ENCODE data around the gene TCF12. TPM values are rescaled to one million over a fixed set of nuclear protein-coding genes. Genes with fewer than 3 reads are reported as not detected.

TCF12 gene
- polyA plus RNA-seq, result 1 to 10 TPM; 6.8 to 9.5 TPM

- 0 to 1% methylated on average over 86 to 97 of the region's 97 CpGs for WGBS, 2 donors
- H3K4me1 ChIP-seq (ENCODE audit: control insufficient read depth in 2 of 2, insufficient read depth in 2 of 2, low read length in 1 of 2), result no peaks in the 10 kb centered on the region
These were observed at the start of gene TCF12 for GRCh38 chr15:56918046-56918938. Gene TCF12 (plus strand): TSS chr15:56918644. CDS start chr15:56919914, 1,270 bp downstream.

GRCh38 chr15:56869573-56869972 is 48.9 kb upstream of the TCF12 start:
- WGBS, 2 donors, result 65 to 72% methylated on average over 3 of the region's 3 CpGs

More at GRCh38 chr15:56918046-56918938, at the start of gene TCF12:
- Histone ChIP-seq H3K36me3 (ENCODE audit: control insufficient read depth in 2 of 2, insufficient read depth in 2 of 2, low read length in 1 of 2) (no peaks in the 10 kb centered on the region), H3K4me3 (ENCODE audit: low read depth in 1 of 2, low read length in 2 of 2) (peak within 1 kb of the TSS; percentile 92 to 93), H3K27me3 (ENCODE audit: control insufficient read depth in 1 of 2, insufficient read depth in 2 of 2, low read length in 2 of 2) (no peaks in the 10 kb centered on the region), H3K9me3 (ENCODE audit: control insufficient read depth in 2 of 2, insufficient read depth in 1 of 2, low read depth in 1 of 2, low read length in 1 of 2) (no peaks in the 10 kb centered on the region), H3K27ac (ENCODE audit: low read depth in 2 of 2, low read length in 1 of 2) (peak within 1 kb of the TSS; percentile 93 to 98)

GRCh38 chr15:56871185-56871584 is 47.3 kb upstream of the TCF12 start:
- 45 to 50% methylated on average over 1 of the region's 1 CpG for WGBS, 2 donors
- Histone ChIP-seq H3K4me3 (ENCODE audit: low read depth in 1 of 2, low read length in 2 of 2) (no peak overlapping the region), H3K27ac (ENCODE audit: low read depth in 2 of 2, low read length in 1 of 2) (no peak overlapping the region), H3K36me3 (ENCODE audit: control insufficient read depth in 2 of 2, insufficient read depth in 2 of 2, low read length in 1 of 2) (no peaks in the 10 kb centered on the region), H3K9me3 (ENCODE audit: control insufficient read depth in 2 of 2, insufficient read depth in 1 of 2, low read depth in 1 of 2, low read length in 1 of 2) (no peaks in the 10 kb centered on the region), H3K27me3 (ENCODE audit: control insufficient read depth in 1 of 2, insufficient read depth in 2 of 2, low read length in 2 of 2) (no peaks in the 10 kb centered on the region), H3K4me1 (ENCODE audit: control insufficient read depth in 2 of 2, insufficient read depth in 2 of 2, low read length in 1 of 2) (no peaks in the 10 kb centered on the region)

More at GRCh38 chr15:56869573-56869972, 48.9 kb upstream of the TCF12 start:
- Histone ChIP-seq H3K27ac (ENCODE audit: low read depth in 2 of 2, low read length in 1 of 2) (no peak overlapping the region), H3K4me3 (ENCODE audit: low read depth in 1 of 2, low read length in 2 of 2) (no peak overlapping the region), H3K4me1 (ENCODE audit: control insufficient read depth in 2 of 2, insufficient read depth in 2 of 2, low read length in 1 of 2) (no peaks in the 10 kb centered on the region), H3K27me3 (ENCODE audit: control insufficient read depth in 1 of 2, insufficient read depth in 2 of 2, low read length in 2 of 2) (no peaks in the 10 kb centered on the region), H3K36me3 (ENCODE audit: control insufficient read depth in 2 of 2, insufficient read depth in 2 of 2, low read length in 1 of 2) (no peaks in the 10 kb centered on the region), H3K9me3 (ENCODE audit: control insufficient read depth in 2 of 2, insufficient read depth in 1 of 2, low read depth in 1 of 2, low read length in 1 of 2) (no peaks in the 10 kb centered on the region)

GRCh38 chr15:56871867-56872266 is 46.6 kb upstream of the TCF12 start:
- no peak overlapping the region for H3K27ac ChIP-seq (ENCODE audit: low read depth in 2 of 2, low read length in 1 of 2)
- no peaks in the 10 kb centered on the region for H3K27me3 ChIP-seq (ENCODE audit: control insufficient read depth in 1 of 2, insufficient read depth in 2 of 2, low read length in 2 of 2)
- H3K4me1 ChIP-seq (ENCODE audit: control insufficient read depth in 2 of 2, insufficient read depth in 2 of 2, low read length in 1 of 2), result no peaks in the 10 kb centered on the region
- 71 to 73% methylated on average over 4 of the region's 4 CpGs for WGBS, 2 donors
- H3K36me3 ChIP-seq (ENCODE audit: control insufficient read depth in 2 of 2, insufficient read depth in 2 of 2, low read length in 1 of 2), result no peaks in the 10 kb centered on the region
- H3K9me3 ChIP-seq (ENCODE audit: control insufficient read depth in 2 of 2, insufficient read depth in 1 of 2, low read depth in 1 of 2, low read length in 1 of 2), result no peaks in the 10 kb centered on the region
- no peak overlapping the region for H3K4me3 ChIP-seq (ENCODE audit: low read depth in 1 of 2, low read length in 2 of 2)

- Histone ChIP-seq H3K36me3 (ENCODE audit: control insufficient read depth in 2 of 2, insufficient read depth in 2 of 2, low read length in 1 of 2) (no peaks in the 10 kb centered on the region), H3K27me3 (ENCODE audit: control insufficient read depth in 1 of 2, insufficient read depth in 2 of 2, low read length in 2 of 2) (no peaks in the 10 kb centered on the region), H3K9me3 (ENCODE audit: control insufficient read depth in 2 of 2, insufficient read depth in 1 of 2, low read depth in 1 of 2, low read length in 1 of 2) (no peaks in the 10 kb centered on the region), H3K27ac (ENCODE audit: low read depth in 2 of 2, low read length in 1 of 2) (no peak overlapping the region), H3K4me1 (ENCODE audit: control insufficient read depth in 2 of 2, insufficient read depth in 2 of 2, low read length in 1 of 2) (no peaks in the 10 kb centered on the region), H3K4me3 (ENCODE audit: low read depth in 1 of 2, low read length in 2 of 2) (no peak overlapping the region)
- WGBS, 2 donors, result 91 to 93% methylated on average over 8 of the region's 8 CpGs
These were observed 41.0 kb upstream of the TCF12 start for GRCh38 chr15:56877255-56877970.

GRCh38 chr15:56879502-56879901 is 38.9 kb upstream of the TCF12 start:
- Histone ChIP-seq H3K4me3 (ENCODE audit: low read depth in 1 of 2, low read length in 2 of 2) (no peak overlapping the region), H3K9me3 (ENCODE audit: control insufficient read depth in 2 of 2, insufficient read depth in 1 of 2, low read depth in 1 of 2, low read length in 1 of 2) (no peaks in the 10 kb centered on the region), H3K36me3 (ENCODE audit: control insufficient read depth in 2 of 2, insufficient read depth in 2 of 2, low read length in 1 of 2) (no peaks in the 10 kb centered on the region), H3K4me1 (ENCODE audit: control insufficient read depth in 2 of 2, insufficient read depth in 2 of 2, low read length in 1 of 2) (no peaks in the 10 kb centered on the region), H3K27me3 (ENCODE audit: control insufficient read depth in 1 of 2, insufficient read depth in 2 of 2, low read length in 2 of 2) (no peaks in the 10 kb centered on the region), H3K27ac (ENCODE audit: low read depth in 2 of 2, low read length in 1 of 2) (no peak overlapping the region)
- WGBS, 2 donors, result 62 to 72% methylated on average over 2 of the region's 2 CpGs

- Histone ChIP-seq H3K4me1 (ENCODE audit: control insufficient read depth in 2 of 2, insufficient read depth in 2 of 2, low read length in 1 of 2) (no peaks in the 10 kb centered on the region), H3K27ac (ENCODE audit: low read depth in 2 of 2, low read length in 1 of 2) (no peak overlapping the region), H3K4me3 (ENCODE audit: low read depth in 1 of 2, low read length in 2 of 2) (no peak overlapping the region), H3K27me3 (ENCODE audit: control insufficient read depth in 1 of 2, insufficient read depth in 2 of 2, low read length in 2 of 2) (no peaks in the 10 kb centered on the region), H3K36me3 (ENCODE audit: control insufficient read depth in 2 of 2, insufficient read depth in 2 of 2, low read length in 1 of 2) (no peaks in the 10 kb centered on the region), H3K9me3 (ENCODE audit: control insufficient read depth in 2 of 2, insufficient read depth in 1 of 2, low read depth in 1 of 2, low read length in 1 of 2) (no peaks in the 10 kb centered on the region)
- 74 to 78% methylated on average over 4 of the region's 4 CpGs for WGBS, 2 donors
These were observed 35.4 kb upstream of the TCF12 start for GRCh38 chr15:56883088-56883487.

- Histone ChIP-seq H3K4me1 (ENCODE audit: control insufficient read depth in 2 of 2, insufficient read depth in 2 of 2, low read length in 1 of 2) (no peaks in the 10 kb centered on the region), H3K9me3 (ENCODE audit: control insufficient read depth in 2 of 2, insufficient read depth in 1 of 2, low read depth in 1 of 2, low read length in 1 of 2) (no peaks in the 10 kb centered on the region), H3K36me3 (ENCODE audit: control insufficient read depth in 2 of 2, insufficient read depth in 2 of 2, low read length in 1 of 2) (no peaks in the 10 kb centered on the region), H3K27ac (ENCODE audit: low read depth in 2 of 2, low read length in 1 of 2) (peak overlapping the region; percentile 90 to 96), H3K27me3 (ENCODE audit: control insufficient read depth in 1 of 2, insufficient read depth in 2 of 2, low read length in 2 of 2) (no peaks in the 10 kb centered on the region), H3K4me3 (ENCODE audit: low read depth in 1 of 2, low read length in 2 of 2) (peak overlapping the region; percentile 71 to 74)
- WGBS, 2 donors, result 51 to 54% methylated on average over 9 of the region's 9 CpGs
These were observed 32.0 kb upstream of the TCF12 start for GRCh38 chr15:56886363-56886931.

- H3K27ac ChIP-seq (ENCODE audit: low read depth in 2 of 2, low read length in 1 of 2), result peak overlapping the region; percentile 90 to 96
- 0 to 1% methylated on average over 58 to 78 of the region's 78 CpGs for WGBS, 2 donors
- no peaks in the 10 kb centered on the region for H3K9me3 ChIP-seq (ENCODE audit: control insufficient read depth in 2 of 2, insufficient read depth in 1 of 2, low read depth in 1 of 2, low read length in 1 of 2)
- no peaks in the 10 kb centered on the region for H3K4me1 ChIP-seq (ENCODE audit: control insufficient read depth in 2 of 2, insufficient read depth in 2 of 2, low read length in 1 of 2)
- H3K27me3 ChIP-seq (ENCODE audit: control insufficient read depth in 1 of 2, insufficient read depth in 2 of 2, low read length in 2 of 2), result no peaks in the 10 kb centered on the region
- peak overlapping the region; percentile 71 to 74 for H3K4me3 ChIP-seq (ENCODE audit: low read depth in 1 of 2, low read length in 2 of 2)
- H3K36me3 ChIP-seq (ENCODE audit: control insufficient read depth in 2 of 2, insufficient read depth in 2 of 2, low read length in 1 of 2), result no peaks in the 10 kb centered on the region
These were observed 31.3 kb upstream of the TCF12 start for GRCh38 chr15:56886932-56887781.
